Measurements from ENCODE around the gene KCTD12. TPM values are rescaled to one million over a fixed set of nuclear protein-coding genes. Genes with fewer than 3 reads are reported as not detected.

KCTD12 gene
- total and polyA plus RNA-seq, 2 of the 13 experiments (the other 11 are each of a cell fraction or from before 2014, with no cell fraction given) = not detected

GRCh38 chr13:76892488-76892887 lies 6.3 kb upstream of the KCTD12 start:
- Histone ChIP-seq H3K27ac (ENCODE audit: extremely low read length, insufficient read depth, low read length) (no peak overlapping the region), H3K4me3 (replicated peaks in 1 of 3; ENCODE audit: insufficient read depth in 1 of 3, low read depth in 2 of 3, low read length in 3 of 3) (no peak overlapping the region), H3K36me3 (replicated peaks in 1 of 2; ENCODE audit: control insufficient read depth in 1 of 2, insufficient read depth in 2 of 2, low read length in 2 of 2) (no peaks in the 10 kb centered on the region), H2AFZ (ENCODE audit: low read length) (no peak overlapping the region), H3K4me2 (ENCODE audit: low read depth, low read length) (no peak overlapping the region), H3K9ac (ENCODE audit: insufficient read depth, low read depth, low read length) (no peak overlapping the region), H3K27me3 (ENCODE audit: control insufficient read depth in 1 of 2, insufficient read depth in 2 of 2, low read length in 2 of 2) (no peaks in the 10 kb centered on the region; a peak in 1 of 5 replicates), H4K20me1 (ENCODE audit: insufficient read depth, low read length) (no peaks in the 10 kb centered on the region), H3K4me1 (ENCODE audit: insufficient read depth, low read length) (no peaks in the 10 kb centered on the region), H3K9me3 (ENCODE audit: low read length) (no peaks in the 10 kb centered on the region), H3K79me2 (ENCODE audit: insufficient read depth, low read length) (no peaks in the 10 kb centered on the region)
- no peak for TF ChIP-seq EP300 (IDR thresholded peaks at IDR 0.05; ENCODE audit: low read depth in 2 of 2, low read length in 2 of 2)
- TF ChIP-seq EP300 (CRISPR knock-in tag; IDR thresholded peaks at IDR 0.05; ENCODE audit: borderline replicate concordance) = no peak
- TF ChIP-seq TBP (CRISPR knock-in tag; IDR thresholded peaks at IDR 0.05) = no peak
- in situ Hi-C loops (cut with HindIII; ENCODE audit: extremely low pct_ligation_motif_present, low pct_unique_long_range_greater_than_20kb) (no loop called here), intact Hi-C loops (cut with micrococcal nuclease; ENCODE audit: unreplicated experiment) (no loop called here)
- ATAC-seq (no peak), FAIRE-seq (no peak), DNase-seq (ENCODE audit: low spot score) (no peak)
- ChIA-PET CTCF (ENCODE audit: low intra/inter-chr PET ratio, low total read pairs) (no interaction called here), POLR2A (no interaction called here)
- WGBS (ENCODE audit: low lambda C conversion rate) = 3% methylated on average over 1 of the region's 1 CpG
- BruUV-seq (replicated peaks) = no TSS peak

DNA sequence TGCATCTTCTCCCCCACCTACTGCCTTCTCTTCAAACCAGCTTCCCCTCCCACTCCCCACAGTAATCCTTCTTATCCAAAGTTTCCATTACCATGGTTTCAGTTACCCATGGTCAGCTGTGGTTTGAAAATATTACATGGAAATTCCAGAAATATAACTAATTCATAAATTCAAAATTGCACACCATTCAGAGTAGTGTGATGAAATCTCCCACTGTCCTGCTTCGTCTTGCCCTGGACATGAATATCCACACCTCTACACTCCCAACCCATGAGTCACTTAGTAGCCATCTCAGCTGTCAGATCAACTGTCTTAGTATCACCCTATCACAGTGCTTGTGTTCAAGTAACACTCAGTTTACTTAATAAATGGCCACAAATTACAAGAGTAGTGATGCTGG lies 3.8 kb upstream of the KCTD12 start:
- BruUV-seq (replicated peaks) = no TSS peak
- Histone ChIP-seq H3K9me3 (ENCODE audit: low read length) (no peaks in the 10 kb centered on the region), H3K4me3 (replicated peaks in 1 of 3; ENCODE audit: insufficient read depth in 1 of 3, low read depth in 2 of 3, low read length in 3 of 3) (no peak overlapping the region), H2AFZ (ENCODE audit: low read length) (no peak overlapping the region), H3K4me1 (ENCODE audit: insufficient read depth, low read length) (peaks cover 7% of the 10 kb centered on the region; the same call in 1 of the 2 replicates), H4K20me1 (ENCODE audit: insufficient read depth, low read length) (no peaks in the 10 kb centered on the region), H3K4me2 (ENCODE audit: low read depth, low read length) (no peak overlapping the region), H3K9ac (ENCODE audit: insufficient read depth, low read depth, low read length) (no peak overlapping the region), H3K27me3 (ENCODE audit: control insufficient read depth in 1 of 2, insufficient read depth in 2 of 2, low read length in 2 of 2) (peaks cover under 1 to 4% of the 10 kb centered on the region in 2 experiments; a peak in 3 of 5 replicates), H3K79me2 (ENCODE audit: insufficient read depth, low read length) (no peaks in the 10 kb centered on the region), H3K36me3 (replicated peaks in 1 of 2; ENCODE audit: control insufficient read depth in 1 of 2, insufficient read depth in 2 of 2, low read length in 2 of 2) (no peaks in the 10 kb centered on the region), H3K27ac (ENCODE audit: extremely low read length, insufficient read depth, low read length) (no peak overlapping the region)
- DNase-seq (ENCODE audit: low spot score) (no peak), ATAC-seq (no peak), FAIRE-seq (no peak)
- ChIA-PET CTCF (ENCODE audit: low intra/inter-chr PET ratio, low total read pairs) (no interaction called here), POLR2A (no interaction called here)
- intact Hi-C loops (cut with micrococcal nuclease; ENCODE audit: unreplicated experiment) = no loop called here
- in situ Hi-C loops (cut with HindIII; ENCODE audit: extremely low pct_ligation_motif_present, low pct_unique_long_range_greater_than_20kb) = no loop called here
- 0% methylated on average over 1 of the region's 1 CpG for WGBS (ENCODE audit: low lambda C conversion rate)
- TF ChIP-seq ISX (CRISPR knock-in tag; conservative IDR thresholded peaks at IDR 0.05) = no peak
- no peak for TF ChIP-seq POLR2G (IDR thresholded peaks at IDR 0.05; ENCODE audit: low read depth, low read length)
- TF ChIP-seq KLF12 (CRISPR knock-in tag; IDR thresholded peaks at IDR 0.05; ENCODE audit: borderline replicate concordance) = no peak
- no peak for TF ChIP-seq GATAD2A (CRISPR knock-in tag; IDR thresholded peaks at IDR 0.05)
- TF ChIP-seq PPARG (CRISPR knock-in tag; conservative IDR thresholded peaks at IDR 0.05) = no peak
- TF ChIP-seq ZNF546 (CRISPR knock-in tag; conservative IDR thresholded peaks at IDR 0.05) = no peak
- TF ChIP-seq ZKSCAN5 (CRISPR knock-in tag; IDR thresholded peaks at IDR 0.05) = no peak
- no peak for TF ChIP-seq RORA (CRISPR knock-in tag; IDR thresholded peaks at IDR 0.05)
- no peak for TF ChIP-seq ZSCAN5A (CRISPR knock-in tag; IDR thresholded peaks at IDR 0.05; ENCODE audit: borderline replicate concordance)
- TF ChIP-seq ZMAT5 (CRISPR knock-in tag; IDR thresholded peaks at IDR 0.05; ENCODE audit: borderline replicate concordance, low read depth) = no peak
